Bronchial epithelial cell (primary cell): ENCODE data around the gene SLC24A3. TPM values are rescaled to one million over a fixed set of nuclear protein-coding genes. Genes with fewer than 3 reads are reported as not detected.
A peak's percentile ranks its signal among the peaks of the same experiment; 100 is the strongest.

ENCODE experiments used
- DNase-seq: peaks from one replicate; pipeline ENCODE4 v3.0.0-alpha.2; 2010; ENCODE audit warnings: low read depth
- FAIRE-seq: peaks from 2 replicates; lab custom pipeline; 2011; peaks lifted over from hg19 to GRCh38; lab: Jason Lieb, UNC
- H3K27me3 ChIP-seq: 2 replicates; pipeline ENCODE4 v1.5.1; 2011; ENCODE audit warnings: low read length; ENCODE audit not compliant: control insufficient read depth, insufficient read depth
- H3K36me3 ChIP-seq: 2 replicates; pipeline ENCODE4 v1.5.1; 2011; ENCODE audit warnings: low read length; ENCODE audit not compliant: control insufficient read depth, insufficient read depth
- H3K4me3 ChIP-seq: 2 replicates; pipeline ENCODE4 v1.5.1; 2011; ENCODE audit warnings: mild to moderate bottlenecking, low read depth, low read length, control low read depth
- total RNA-seq: library from RNA; depleted of rRNA; stranded (reverse); fragments of >200 nt; gene quantifications from 2 replicates; pipeline ENCODE4 v1.2.1, GENCODE V29; 2014
- TF ChIP-seq, protein P1 (sequence below): IDR thresholded peaks from 2 replicates; pipeline ENCODE4 v1.5.1; 2011; ENCODE audit warnings: mild to moderate bottlenecking, moderate library complexity, low read length, control low read depth, inconsistent platforms; ENCODE audit not compliant: insufficient read depth, severe bottlenecking

Gene SLC24A3
- total RNA-seq, 1 donor from 2014 or later = under 0.01 TPM

GRCh38 chr20:19659448-19659847 is 447.0 kb downstream of the SLC24A3 start:
- FAIRE-seq (no peak), DNase-seq (no peak)
- TF ChIP-seq, protein P1, sequence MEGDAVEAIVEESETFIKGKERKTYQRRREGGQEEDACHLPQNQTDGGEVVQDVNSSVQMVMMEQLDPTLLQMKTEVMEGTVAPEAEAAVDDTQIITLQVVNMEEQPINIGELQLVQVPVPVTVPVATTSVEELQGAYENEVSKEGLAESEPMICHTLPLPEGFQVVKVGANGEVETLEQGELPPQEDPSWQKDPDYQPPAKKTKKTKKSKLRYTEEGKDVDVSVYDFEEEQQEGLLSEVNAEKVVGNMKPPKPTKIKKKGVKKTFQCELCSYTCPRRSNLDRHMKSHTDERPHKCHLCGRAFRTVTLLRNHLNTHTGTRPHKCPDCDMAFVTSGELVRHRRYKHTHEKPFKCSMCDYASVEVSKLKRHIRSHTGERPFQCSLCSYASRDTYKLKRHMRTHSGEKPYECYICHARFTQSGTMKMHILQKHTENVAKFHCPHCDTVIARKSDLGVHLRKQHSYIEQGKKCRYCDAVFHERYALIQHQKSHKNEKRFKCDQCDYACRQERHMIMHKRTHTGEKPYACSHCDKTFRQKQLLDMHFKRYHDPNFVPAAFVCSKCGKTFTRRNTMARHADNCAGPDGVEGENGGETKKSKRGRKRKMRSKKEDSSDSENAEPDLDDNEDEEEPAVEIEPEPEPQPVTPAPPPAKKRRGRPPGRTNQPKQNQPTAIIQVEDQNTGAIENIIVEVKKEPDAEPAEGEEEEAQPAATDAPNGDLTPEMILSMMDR = no peak
- Histone ChIP-seq H3K36me3 (no peaks in the 10 kb centered on the region), H3K4me3 (no peak overlapping the region), H3K27me3 (peaks cover 6% of the 10 kb centered on the region)

- Histone ChIP-seq H3K27me3 (peaks cover 6% of the 10 kb centered on the region), H3K36me3 (no peaks in the 10 kb centered on the region), H3K4me3 (no peak overlapping the region)
- FAIRE-seq = no peak
- TF ChIP-seq, protein P1 = no peak
- no peak for DNase-seq
These were observed 448.5 kb downstream of the SLC24A3 start for GRCh38 chr20:19660808-19661378.

DNA sequence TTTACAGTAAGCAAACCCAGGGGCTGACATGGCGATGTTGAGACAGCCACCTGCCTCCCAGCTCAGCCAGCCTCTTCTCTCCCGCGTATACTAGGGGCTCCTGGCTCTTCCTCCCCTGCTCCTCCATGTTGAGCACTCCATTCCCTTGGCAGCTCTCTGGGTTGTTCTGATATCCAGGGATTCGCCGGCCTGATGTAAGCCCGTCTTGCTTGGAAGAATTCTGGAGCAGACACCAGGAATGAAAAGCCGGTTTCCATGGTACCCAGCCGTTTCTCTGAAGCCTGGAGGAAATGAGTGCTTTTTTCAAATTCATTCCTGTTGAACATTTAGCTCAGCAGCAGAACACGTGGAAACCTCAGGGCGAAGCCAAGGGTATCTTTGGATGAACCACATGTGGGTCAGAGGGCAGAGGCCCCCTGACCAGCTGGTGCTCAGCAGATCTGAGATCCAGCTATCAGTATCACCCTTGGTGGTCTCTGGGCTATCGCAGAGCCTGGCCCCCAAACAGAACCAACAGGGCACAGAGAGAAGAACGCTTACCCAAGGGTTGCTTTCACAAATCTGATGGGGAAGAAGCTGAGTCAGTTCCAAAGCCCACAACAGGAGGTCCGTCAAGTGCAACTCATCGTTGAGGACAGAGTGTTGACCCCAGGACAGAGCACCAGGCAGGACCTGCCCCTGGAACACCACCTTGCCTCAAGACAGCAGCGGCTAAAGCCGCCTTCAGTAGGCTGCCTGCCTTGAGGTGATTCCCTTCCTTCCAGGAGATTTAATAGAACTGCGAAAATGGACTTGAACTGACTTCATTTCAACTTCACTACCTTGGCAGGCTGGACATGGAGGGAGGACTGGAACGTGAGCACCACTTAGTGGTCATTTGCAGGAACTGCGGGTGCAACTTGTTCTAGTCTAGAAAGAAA is 449.5 kb downstream of the SLC24A3 start:
- Histone ChIP-seq H3K4me3 (no peak overlapping the region), H3K36me3 (no peaks in the 10 kb centered on the region), H3K27me3 (peaks cover 6% of the 10 kb centered on the region)
- TF ChIP-seq, protein P1 = peak; percentile 89
- DNase-seq = peak; percentile 70
- no peak for FAIRE-seq

DNA sequence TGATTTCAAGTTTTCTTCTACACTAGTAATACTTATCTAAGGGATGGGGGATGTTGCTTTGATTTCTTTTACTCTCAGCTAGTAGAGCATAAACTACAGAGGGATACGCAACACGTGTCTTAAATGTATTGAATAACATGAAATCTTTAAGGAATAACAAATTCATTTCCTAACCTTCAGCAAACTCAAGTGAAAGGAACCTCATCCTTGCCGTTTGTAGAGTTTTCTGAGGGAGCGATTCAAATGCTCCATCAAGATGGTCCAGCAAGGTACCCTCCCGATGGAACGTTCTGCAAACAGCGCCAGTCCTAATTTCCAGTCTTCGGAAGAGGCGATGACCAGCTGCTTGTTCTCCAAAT is 450.2 kb downstream of the SLC24A3 start:
- H3K36me3 ChIP-seq = no peaks in the 10 kb centered on the region
- FAIRE-seq (no peak), DNase-seq (no peak)

GRCh38 chr20:19668418-19668817 is 456.0 kb downstream of the SLC24A3 start:
- peaks cover 2% of the 10 kb centered on the region for H3K27me3 ChIP-seq
- no peak overlapping the region for H3K4me3 ChIP-seq
- no peaks in the 10 kb centered on the region for H3K36me3 ChIP-seq
- no peak for DNase-seq
- no peak for FAIRE-seq
- TF ChIP-seq, protein P1 = no peak

More for the DNA sequence above, 450.2 kb downstream of the SLC24A3 start:
- TF ChIP-seq, protein P1 = no peak
- Histone ChIP-seq H3K27me3 (peaks cover 6% of the 10 kb centered on the region), H3K4me3 (no peak overlapping the region)
